ENCODE data around the gene KHDRBS2.

The KHDRBS2 gene

GRCh38 chr6:62150048-62150663 is 135.9 kb downstream of the KHDRBS2 start:
- in situ Hi-C loops (cut with HindIII; ENCODE audit: low pct_unique_long_range_greater_than_20kb, low sequenced_read_pairs): no loop called here
- peak; percentile 4 to 62 for DNase-seq (ENCODE audit: low read depth in 1 of 2, low spot score in 1 of 2)
- TF ChIP-seq JUND (IDR thresholded peaks at IDR 0.05; ENCODE audit: low read depth): no peak

GRCh38 chr6:62146954-62147853 is 138.8 kb downstream of the KHDRBS2 start:
- DNase-seq (ENCODE audit: low read depth in 1 of 2, low spot score in 1 of 2): no peak
- no peak for TF ChIP-seq JUND (IDR thresholded peaks at IDR 0.05; ENCODE audit: low read depth)
- in situ Hi-C loops (cut with HindIII; ENCODE audit: low pct_unique_long_range_greater_than_20kb, low sequenced_read_pairs): no loop called here

- TF ChIP-seq JUND (IDR thresholded peaks at IDR 0.05; ENCODE audit: low read depth): no peak
- DNase-seq (ENCODE audit: low read depth in 1 of 2, low spot score in 1 of 2): no peak
- in situ Hi-C loops (cut with HindIII; ENCODE audit: low pct_unique_long_range_greater_than_20kb, low sequenced_read_pairs): no loop called here
Observed at GRCh38 chr6:62129127-62129526, 156.9 kb downstream of the KHDRBS2 start.

GRCh38 chr6:62119401-62119800 is 166.6 kb downstream of the KHDRBS2 start:
- DNase-seq (ENCODE audit: low read depth in 1 of 2, low spot score in 1 of 2): no peak
- in situ Hi-C loops (cut with HindIII; ENCODE audit: low pct_unique_long_range_greater_than_20kb, low sequenced_read_pairs): no loop called here
- no peak for TF ChIP-seq JUND (IDR thresholded peaks at IDR 0.05; ENCODE audit: low read depth)

- no peak for DNase-seq (ENCODE audit: low read depth in 1 of 2, low spot score in 1 of 2)
- in situ Hi-C loops (cut with HindIII; ENCODE audit: low pct_unique_long_range_greater_than_20kb, low sequenced_read_pairs): no loop called here
- no peak for TF ChIP-seq JUND (IDR thresholded peaks at IDR 0.05; ENCODE audit: low read depth)
Observed at GRCh38 chr6:62103186-62103859, 182.7 kb downstream of the KHDRBS2 start.

DNA sequence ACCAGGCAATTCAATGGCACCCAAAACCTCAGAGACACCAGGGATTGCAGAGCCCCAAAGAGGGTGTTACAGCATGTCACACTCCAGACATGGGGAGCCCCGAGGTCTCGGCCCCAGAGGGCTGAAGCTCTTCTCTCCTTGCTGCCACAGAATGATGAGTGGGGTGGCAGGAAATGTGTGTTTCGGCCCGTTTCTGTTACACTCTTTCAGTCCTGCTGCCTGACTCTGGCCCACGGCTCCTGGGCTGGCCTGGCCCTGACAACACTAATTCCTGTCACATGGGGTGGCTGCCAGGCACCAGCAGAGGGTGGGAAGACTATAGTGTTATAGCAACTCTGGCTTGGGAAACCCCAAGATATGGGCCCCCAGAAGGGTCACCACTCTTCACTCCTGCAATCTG is 183.6 kb downstream of the KHDRBS2 start:
- no peak for TF ChIP-seq JUND (IDR thresholded peaks at IDR 0.05; ENCODE audit: low read depth)
- in situ Hi-C loops (cut with HindIII; ENCODE audit: low pct_unique_long_range_greater_than_20kb, low sequenced_read_pairs): no loop called here
- DNase-seq (ENCODE audit: low read depth in 1 of 2, low spot score in 1 of 2): no peak

DNA sequence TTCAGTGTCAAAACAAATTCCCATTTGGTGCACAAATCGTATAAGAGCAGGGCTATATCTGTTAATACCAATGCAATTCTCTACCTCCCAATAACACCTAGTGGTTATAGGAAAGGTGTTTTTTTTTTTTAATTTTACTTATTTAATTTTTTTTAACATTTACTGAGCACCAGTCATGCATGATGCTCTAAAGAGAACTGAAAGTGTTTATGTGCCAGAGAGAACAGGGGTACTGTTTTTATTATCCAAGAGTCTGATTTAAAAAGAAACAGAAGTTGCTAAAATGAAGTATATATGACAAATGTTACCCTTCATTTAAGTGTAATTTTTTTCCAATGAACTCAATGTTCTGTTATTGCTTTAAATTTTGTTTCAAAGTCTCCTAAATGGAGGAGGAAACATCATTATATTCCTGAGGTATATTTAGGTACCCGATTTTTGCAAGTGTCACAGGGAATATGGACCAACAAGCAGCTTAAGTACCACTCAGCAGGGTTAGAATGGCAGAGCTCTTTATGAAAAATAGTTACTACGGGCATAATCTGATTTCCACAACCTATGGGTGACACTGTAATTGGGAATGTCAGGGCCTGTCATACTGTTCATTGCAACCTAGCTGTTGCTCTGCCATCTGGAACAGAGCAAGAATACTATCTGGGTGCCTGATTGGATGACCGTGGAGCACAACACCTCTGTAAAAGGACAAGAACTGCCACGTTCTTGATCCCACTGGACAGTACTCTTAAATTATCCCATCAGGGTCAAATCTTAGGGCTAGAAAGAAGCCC is 195.4 kb downstream of the KHDRBS2 start:
- in situ Hi-C loops (cut with HindIII; ENCODE audit: low pct_unique_long_range_greater_than_20kb, low sequenced_read_pairs): no loop called here
- no peak for DNase-seq (ENCODE audit: low read depth in 1 of 2, low spot score in 1 of 2)
- TF ChIP-seq JUND (IDR thresholded peaks at IDR 0.05; ENCODE audit: low read depth): no peak

DNA sequence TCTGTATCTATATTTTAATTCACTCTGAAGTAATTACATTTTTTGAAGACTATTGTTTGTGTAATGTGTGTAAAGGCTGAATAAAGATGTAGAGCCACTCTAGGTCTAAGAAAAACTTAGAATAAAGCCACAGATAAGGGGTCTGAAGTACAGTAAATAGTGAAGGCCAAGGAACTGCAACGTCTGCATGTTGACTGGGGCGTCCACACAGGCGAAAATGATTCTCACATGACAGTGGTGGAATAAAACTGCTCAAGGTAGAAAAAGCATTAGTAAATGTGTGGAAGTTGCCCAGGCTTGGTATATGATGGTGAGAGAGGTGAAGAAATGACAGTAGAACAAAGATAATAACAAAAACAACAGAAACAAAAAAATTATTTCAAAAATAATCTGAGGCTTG is 196.2 kb downstream of the KHDRBS2 start:
- in situ Hi-C loops (cut with HindIII; ENCODE audit: low pct_unique_long_range_greater_than_20kb, low sequenced_read_pairs): no loop called here
- no peak for TF ChIP-seq JUND (IDR thresholded peaks at IDR 0.05; ENCODE audit: low read depth)
- no peak for DNase-seq (ENCODE audit: low read depth in 1 of 2, low spot score in 1 of 2)

- in situ Hi-C loops (cut with HindIII; ENCODE audit: low pct_unique_long_range_greater_than_20kb, low sequenced_read_pairs): no loop called here
- DNase-seq (ENCODE audit: low read depth in 1 of 2, low spot score in 1 of 2): no peak
- TF ChIP-seq JUND (IDR thresholded peaks at IDR 0.05; ENCODE audit: low read depth): no peak
Observed at GRCh38 chr6:62086047-62086446, 200.0 kb downstream of the KHDRBS2 start.

DNA sequence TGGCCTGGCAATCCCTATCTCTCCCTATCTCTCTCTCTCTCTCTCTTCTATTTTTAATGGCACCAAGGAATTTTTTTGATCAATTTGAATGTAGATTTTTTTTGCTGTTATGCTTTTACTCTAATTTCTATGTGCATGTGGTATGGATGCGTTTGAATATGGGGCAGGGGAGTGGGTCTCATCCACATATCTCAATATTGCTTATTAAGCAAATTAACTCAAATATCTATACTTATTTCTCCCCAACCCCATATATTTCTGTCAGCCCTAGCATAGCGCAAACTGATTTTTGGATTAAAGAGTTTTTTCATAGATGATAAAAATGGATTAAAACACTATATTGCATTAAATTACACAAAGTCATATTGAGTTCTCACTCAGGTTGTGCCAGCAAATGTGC is 210.2 kb downstream of the KHDRBS2 start:
- in situ Hi-C loops (cut with HindIII; ENCODE audit: low pct_unique_long_range_greater_than_20kb, low sequenced_read_pairs): no loop called here
- no peak for TF ChIP-seq JUND (IDR thresholded peaks at IDR 0.05; ENCODE audit: low read depth)
- no peak for DNase-seq (ENCODE audit: low read depth in 1 of 2, low spot score in 1 of 2)

DNA sequence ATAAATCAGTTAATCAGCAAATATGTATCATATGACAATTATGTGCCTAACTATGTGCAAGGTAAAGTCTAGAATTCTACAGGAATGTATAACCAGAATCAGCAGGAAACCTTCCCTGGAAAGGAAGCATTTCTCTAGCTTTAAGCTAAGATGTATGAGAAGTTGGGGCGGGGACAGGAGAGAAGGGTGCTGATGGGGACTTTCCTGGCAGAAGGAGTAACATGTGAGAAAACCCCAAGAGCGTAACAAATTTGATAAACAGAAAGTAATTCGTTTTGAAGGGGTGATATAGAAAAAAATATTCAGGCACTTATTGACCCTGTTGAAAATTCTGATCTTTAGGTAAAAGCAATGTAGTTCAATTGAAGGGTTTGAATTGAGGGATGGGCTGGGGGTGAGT is 226.1 kb downstream of the KHDRBS2 start:
- in situ Hi-C loops (cut with HindIII; ENCODE audit: low pct_unique_long_range_greater_than_20kb, low sequenced_read_pairs): no loop called here
- no peak for DNase-seq (ENCODE audit: low read depth in 1 of 2, low spot score in 1 of 2)
- no peak for TF ChIP-seq JUND (IDR thresholded peaks at IDR 0.05; ENCODE audit: low read depth)

DNA sequence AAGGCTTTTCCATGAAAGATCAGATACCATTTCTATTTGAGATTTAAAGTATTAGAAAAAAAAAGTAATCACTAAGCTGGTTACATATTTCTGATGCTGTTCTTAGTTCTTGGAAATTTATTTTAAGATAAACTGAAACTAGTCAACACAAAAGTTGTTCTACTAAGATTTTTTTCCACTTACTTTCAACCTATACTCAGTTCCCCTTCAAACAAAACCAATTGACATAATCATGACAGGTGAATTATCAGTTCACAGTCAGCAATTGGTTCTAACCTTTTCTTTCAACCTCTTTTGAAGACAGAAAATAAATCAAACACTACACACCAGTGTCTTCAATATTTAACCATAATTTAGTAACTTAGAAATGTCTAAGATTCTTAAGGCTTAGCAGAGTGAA is 228.7 kb downstream of the KHDRBS2 start:
- TF ChIP-seq JUND (IDR thresholded peaks at IDR 0.05; ENCODE audit: low read depth): no peak
- no peak for DNase-seq (ENCODE audit: low read depth in 1 of 2, low spot score in 1 of 2)
- in situ Hi-C loops (cut with HindIII; ENCODE audit: low pct_unique_long_range_greater_than_20kb, low sequenced_read_pairs): no loop called here
